GM12878 (cell line): ENCODE results near the gene NCBP3. TPM values are rescaled to one million over a fixed set of nuclear protein-coding genes. Genes with fewer than 3 reads are reported as not detected.

Experiments used
- CBX3 ChIP-seq: fragments of 200-600 bp; sonication (generic); IDR thresholded peaks from 2 replicates; pipeline ENCODE4 v1.6.1; 2016; ENCODE audit warnings: low read depth, borderline replicate concordance
- KDM1A ChIP-seq: fragments of 200-600 bp; sonication (generic); IDR thresholded peaks from 2 replicates; pipeline ENCODE4 v1.6.1; 2016; ENCODE audit warnings: borderline replicate concordance
- NFYA ChIP-seq: IDR thresholded peaks from 2 replicates; pipeline ENCODE4 v1.6.1; 2011; ENCODE audit warnings: low read depth, mild to moderate bottlenecking, low read length, improper control_type of control experiment, borderline replicate concordance
- TCF3 ChIP-seq: IDR thresholded peaks from 2 replicates; pipeline ENCODE4 v1.6.1; 2012; ENCODE audit warnings: low read depth, mild to moderate bottlenecking, low read length, borderline replicate concordance; ENCODE audit not compliant: insufficient read depth
- YBX1 ChIP-seq: fragments of 450-650 bp; IDR thresholded peaks from 2 replicates; pipeline ENCODE4 v1.6.1; 2016; ENCODE audit warnings: antibody characterized with exemption
- ZBED1 ChIP-seq: IDR thresholded peaks from 2 replicates; pipeline ENCODE4 v1.6.1; 2016; ENCODE audit warnings: borderline replicate concordance
- polyA plus RNA-seq, 11 experiments: library from polyadenylated mRNA; depleted of rRNA in 4 of 11; unstranded in 6 of 11; stranded (reverse) in 5 of 11; fragments of >200 nt; fragmentation: Nextera tagmentation in 4 of 11; fragmentation: Illumina TruSeq in 1 of 11; extraction: Ambion mirVana in 4 of 11; extraction: Trizol in 1 of 11; gene quantifications; 1 replicate in 1 of 11; 2 replicates in 10 of 11; pipeline versions ENCODE4 v1.2.1 to v1.2.3, GENCODE V29; 2011 to 2016; ENCODE audit warnings: inconsistent platforms in 2 of 11, missing spikeins in 2 of 11, low read depth in 1 of 11
- total RNA-seq, 4 experiments: library from RNA; depleted of rRNA in 3 of 4; stranded (reverse); fragments of >200 nt in 3 of 4; fragmentation: Illumina TruSeq in 1 of 4; extraction: Trizol in 1 of 4; gene quantifications; 2 replicates each; pipeline versions ENCODE4 v1.2.1 to v1.2.3, GENCODE V29; 2013 to 2021
- TF ChIP-seq, protein P1 (sequence below): fragments of 150-350 bp; IDR thresholded peaks from 2 replicates; pipeline ENCODE4 v1.6.1; 2014; ENCODE audit warnings: mild to moderate bottlenecking, low read depth, low read length
- TF ChIP-seq, protein P2 (sequence below): IDR thresholded peaks from 2 replicates; pipeline ENCODE4 v1.6.1; 2012; ENCODE audit warnings: low read depth, low read length, improper control_type of control experiment
- TF ChIP-seq, protein P3 (sequence below): fragments of 450-650 bp; IDR thresholded peaks from 2 replicates; pipeline ENCODE4 v1.6.1; 2017; ENCODE audit warnings: mild to moderate bottlenecking, low read depth, inconsistent platforms; ENCODE audit not compliant: poor library complexity, severe bottlenecking
- TF ChIP-seq, protein P4 (sequence below): fragments of 450-650 bp; IDR thresholded peaks from 2 replicates; pipeline ENCODE4 v1.6.1; 2016; ENCODE audit warnings: mild to moderate bottlenecking, moderate library complexity, borderline replicate concordance
- TF ChIP-seq, protein P5 (sequence below): fragments of 450-650 bp; formaldehyde crosslinking; IDR thresholded peaks from 2 replicates; pipeline ENCODE4 v1.4.0; 2022; ENCODE audit warnings: mild to moderate bottlenecking, moderate library complexity
- TF ChIP-seq, protein P6 (sequence below): IDR thresholded peaks from 2 replicates; pipeline ENCODE4 v1.6.1; 2012; ENCODE audit warnings: low read length, inconsistent platforms

The NCBP3 gene
- total and polyA plus RNA-seq, 10 of the 15 experiments (the other 5 are each of a cell fraction or from before 2014, with no cell fraction given), result 5.2 to 32.0 (median 23.2) TPM

DNA sequence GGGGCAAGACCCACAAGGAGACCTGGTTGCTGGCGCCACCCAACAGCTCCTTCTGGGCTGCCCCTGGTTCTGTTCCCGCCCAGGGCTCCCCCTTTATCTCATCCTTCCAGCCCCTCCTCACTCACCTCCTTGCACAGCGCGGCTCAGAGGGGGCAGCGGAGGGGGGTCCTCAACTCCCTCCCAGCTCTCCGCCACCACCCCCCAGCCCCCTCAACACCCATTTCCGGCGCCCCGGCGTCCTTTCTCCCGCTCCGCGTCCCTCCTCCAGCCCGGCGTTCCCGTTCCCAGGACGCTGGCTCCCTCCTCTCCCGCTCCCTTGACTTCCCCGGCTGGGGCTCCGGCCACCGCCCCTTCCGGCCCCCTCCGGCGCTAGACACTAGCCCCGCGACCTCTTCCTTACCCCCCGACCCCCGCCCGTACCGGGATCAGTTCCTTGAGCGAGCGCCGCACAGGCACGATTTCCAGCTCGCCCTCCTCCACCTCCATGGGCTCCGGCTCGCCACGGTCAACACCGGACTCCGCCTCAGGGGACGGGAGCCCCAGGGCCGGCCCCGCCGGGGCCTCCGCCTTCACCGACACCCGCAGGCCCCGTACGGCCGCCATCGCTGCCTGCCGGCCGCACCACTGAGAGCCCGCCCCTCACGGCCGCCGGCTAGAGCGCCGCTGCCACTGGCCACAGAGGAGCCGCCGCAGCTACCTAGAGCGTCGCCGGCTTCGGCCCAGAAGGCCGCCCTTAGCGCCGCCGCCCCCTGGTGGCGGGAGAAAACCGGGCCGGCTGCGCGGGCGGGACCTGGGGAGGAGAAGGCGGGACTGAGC lies at the start of gene NCBP3 (continued):
- TF ChIP-seq, protein P1, sequence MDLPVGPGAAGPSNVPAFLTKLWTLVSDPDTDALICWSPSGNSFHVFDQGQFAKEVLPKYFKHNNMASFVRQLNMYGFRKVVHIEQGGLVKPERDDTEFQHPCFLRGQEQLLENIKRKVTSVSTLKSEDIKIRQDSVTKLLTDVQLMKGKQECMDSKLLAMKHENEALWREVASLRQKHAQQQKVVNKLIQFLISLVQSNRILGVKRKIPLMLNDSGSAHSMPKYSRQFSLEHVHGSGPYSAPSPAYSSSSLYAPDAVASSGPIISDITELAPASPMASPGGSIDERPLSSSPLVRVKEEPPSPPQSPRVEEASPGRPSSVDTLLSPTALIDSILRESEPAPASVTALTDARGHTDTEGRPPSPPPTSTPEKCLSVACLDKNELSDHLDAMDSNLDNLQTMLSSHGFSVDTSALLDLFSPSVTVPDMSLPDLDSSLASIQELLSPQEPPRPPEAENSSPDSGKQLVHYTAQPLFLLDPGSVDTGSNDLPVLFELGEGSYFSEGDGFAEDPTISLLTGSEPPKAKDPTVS, result peak; percentile 18; the same call in 1 of the 2 replicates
- TF ChIP-seq, protein P2, sequence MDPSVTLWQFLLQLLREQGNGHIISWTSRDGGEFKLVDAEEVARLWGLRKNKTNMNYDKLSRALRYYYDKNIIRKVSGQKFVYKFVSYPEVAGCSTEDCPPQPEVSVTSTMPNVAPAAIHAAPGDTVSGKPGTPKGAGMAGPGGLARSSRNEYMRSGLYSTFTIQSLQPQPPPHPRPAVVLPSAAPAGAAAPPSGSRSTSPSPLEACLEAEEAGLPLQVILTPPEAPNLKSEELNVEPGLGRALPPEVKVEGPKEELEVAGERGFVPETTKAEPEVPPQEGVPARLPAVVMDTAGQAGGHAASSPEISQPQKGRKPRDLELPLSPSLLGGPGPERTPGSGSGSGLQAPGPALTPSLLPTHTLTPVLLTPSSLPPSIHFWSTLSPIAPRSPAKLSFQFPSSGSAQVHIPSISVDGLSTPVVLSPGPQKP, result peak; percentile 80
- TF ChIP-seq KDM1A (no peak), CBX3 (no peak), NFYA (no peak), YBX1 (no peak), ZBED1 (peak; percentile 32; the same call in 1 of the 2 replicates), TCF3 (peak; percentile 85)
- TF ChIP-seq, protein P3, sequence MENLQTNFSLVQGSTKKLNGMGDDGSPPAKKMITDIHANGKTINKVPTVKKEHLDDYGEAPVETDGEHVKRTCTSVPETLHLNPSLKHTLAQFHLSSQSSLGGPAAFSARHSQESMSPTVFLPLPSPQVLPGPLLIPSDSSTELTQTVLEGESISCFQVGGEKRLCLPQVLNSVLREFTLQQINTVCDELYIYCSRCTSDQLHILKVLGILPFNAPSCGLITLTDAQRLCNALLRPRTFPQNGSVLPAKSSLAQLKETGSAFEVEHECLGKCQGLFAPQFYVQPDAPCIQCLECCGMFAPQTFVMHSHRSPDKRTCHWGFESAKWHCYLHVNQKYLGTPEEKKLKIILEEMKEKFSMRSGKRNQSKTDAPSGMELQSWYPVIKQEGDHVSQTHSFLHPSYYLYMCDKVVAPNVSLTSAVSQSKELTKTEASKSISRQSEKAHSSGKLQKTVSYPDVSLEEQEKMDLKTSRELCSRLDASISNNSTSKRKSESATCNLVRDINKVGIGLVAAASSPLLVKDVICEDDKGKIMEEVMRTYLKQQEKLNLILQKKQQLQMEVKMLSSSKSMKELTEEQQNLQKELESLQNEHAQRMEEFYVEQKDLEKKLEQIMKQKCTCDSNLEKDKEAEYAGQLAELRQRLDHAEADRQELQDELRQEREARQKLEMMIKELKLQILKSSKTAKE, result no peak
- TF ChIP-seq, protein P4, sequence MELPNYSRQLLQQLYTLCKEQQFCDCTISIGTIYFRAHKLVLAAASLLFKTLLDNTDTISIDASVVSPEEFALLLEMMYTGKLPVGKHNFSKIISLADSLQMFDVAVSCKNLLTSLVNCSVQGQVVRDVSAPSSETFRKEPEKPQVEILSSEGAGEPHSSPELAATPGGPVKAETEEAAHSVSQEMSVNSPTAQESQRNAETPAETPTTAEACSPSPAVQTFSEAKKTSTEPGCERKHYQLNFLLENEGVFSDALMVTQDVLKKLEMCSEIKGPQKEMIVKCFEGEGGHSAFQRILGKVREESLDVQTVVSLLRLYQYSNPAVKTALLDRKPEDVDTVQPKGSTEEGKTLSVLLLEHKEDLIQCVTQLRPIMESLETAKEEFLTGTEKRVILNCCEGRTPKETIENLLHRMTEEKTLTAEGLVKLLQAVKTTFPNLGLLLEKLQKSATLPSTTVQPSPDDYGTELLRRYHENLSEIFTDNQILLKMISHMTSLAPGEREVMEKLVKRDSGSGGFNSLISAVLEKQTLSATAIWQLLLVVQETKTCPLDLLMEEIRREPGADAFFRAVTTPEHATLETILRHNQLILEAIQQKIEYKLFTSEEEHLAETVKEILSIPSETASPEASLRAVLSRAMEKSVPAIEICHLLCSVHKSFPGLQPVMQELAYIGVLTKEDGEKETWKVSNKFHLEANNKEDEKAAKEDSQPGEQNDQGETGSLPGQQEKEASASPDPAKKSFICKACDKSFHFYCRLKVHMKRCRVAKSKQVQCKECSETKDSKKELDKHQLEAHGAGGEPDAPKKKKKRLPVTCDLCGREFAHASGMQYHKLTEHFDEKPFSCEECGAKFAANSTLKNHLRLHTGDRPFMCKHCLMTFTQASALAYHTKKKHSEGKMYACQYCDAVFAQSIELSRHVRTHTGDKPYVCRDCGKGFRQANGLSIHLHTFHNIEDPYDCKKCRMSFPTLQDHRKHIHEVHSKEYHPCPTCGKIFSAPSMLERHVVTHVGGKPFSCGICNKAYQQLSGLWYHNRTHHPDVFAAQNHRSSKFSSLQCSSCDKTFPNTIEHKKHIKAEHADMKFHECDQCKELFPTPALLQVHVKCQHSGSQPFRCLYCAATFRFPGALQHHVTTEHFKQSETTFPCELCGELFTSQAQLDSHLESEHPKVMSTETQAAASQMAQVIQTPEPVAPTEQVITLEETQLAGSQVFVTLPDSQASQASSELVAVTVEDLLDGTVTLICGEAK, result 0 out of 2 replicates have a peak, but pooled peaks have one; percentile 20
- TF ChIP-seq, protein P5, sequence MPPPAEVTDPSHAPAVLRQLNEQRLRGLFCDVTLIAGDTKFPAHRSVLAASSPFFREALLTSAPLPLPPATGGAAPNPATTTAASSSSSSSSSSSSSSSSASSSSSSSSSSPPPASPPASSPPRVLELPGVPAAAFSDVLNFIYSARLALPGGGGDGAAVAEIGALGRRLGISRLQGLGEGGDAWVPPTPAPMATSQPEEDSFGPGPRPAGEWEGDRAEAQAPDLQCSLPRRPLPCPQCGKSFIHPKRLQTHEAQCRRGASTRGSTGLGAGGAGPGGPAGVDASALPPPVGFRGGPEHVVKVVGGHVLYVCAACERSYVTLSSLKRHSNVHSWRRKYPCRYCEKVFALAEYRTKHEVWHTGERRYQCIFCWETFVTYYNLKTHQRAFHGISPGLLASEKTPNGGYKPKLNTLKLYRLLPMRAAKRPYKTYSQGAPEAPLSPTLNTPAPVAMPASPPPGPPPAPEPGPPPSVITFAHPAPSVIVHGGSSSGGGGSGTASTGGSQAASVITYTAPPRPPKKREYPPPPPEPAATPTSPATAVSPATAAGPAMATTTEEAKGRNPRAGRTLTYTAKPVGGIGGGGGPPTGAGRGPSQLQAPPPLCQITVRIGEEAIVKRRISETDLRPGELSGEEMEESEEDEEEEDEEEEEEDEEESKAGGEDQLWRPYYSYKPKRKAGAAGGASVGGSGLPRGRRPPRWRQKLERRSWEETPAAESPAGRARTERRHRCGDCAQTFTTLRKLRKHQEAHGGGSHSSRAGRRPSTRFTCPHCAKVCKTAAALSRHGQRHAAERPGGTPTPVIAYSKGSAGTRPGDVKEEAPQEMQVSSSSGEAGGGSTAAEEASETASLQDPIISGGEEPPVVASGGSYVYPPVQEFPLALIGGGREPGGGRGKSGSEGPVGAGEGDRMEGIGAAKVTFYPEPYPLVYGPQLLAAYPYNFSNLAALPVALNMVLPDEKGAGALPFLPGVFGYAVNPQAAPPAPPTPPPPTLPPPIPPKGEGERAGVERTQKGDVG (CRISPR knock-in tag), result no peak
- TF ChIP-seq, protein P6, sequence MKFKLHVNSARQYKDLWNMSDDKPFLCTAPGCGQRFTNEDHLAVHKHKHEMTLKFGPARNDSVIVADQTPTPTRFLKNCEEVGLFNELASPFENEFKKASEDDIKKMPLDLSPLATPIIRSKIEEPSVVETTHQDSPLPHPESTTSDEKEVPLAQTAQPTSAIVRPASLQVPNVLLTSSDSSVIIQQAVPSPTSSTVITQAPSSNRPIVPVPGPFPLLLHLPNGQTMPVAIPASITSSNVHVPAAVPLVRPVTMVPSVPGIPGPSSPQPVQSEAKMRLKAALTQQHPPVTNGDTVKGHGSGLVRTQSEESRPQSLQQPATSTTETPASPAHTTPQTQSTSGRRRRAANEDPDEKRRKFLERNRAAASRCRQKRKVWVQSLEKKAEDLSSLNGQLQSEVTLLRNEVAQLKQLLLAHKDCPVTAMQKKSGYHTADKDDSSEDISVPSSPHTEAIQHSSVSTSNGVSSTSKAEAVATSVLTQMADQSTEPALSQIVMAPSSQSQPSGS, result no peak
